ENCODE results near the gene MLLT6.

The MLLT6 gene

GRCh38 chr17:38766341-38766740 is 61.3 kb downstream of the MLLT6 start:
- TF ChIP-seq FOXP2 (optimal IDR thresholded peaks at IDR 0.05; ENCODE audit: control extremely low read depth, extremely low read length, insufficient read depth) (no peak), EZH2 (IDR thresholded peaks at IDR 0.05) (no peak), POLR2AphosphoS5 (IDR thresholded peaks at IDR 0.05; ENCODE audit: borderline replicate concordance, low read depth, low read length) (no peak)
- no peak overlapping the region for H3K9ac ChIP-seq (ENCODE audit: insufficient read length)
- peaks cover 80% of the 10 kb centered on the region for H3K36me3 ChIP-seq (ENCODE audit: insufficient read depth, low read length)
- H3K27ac ChIP-seq: no peak overlapping the region
- H3K4me3 ChIP-seq: no peak overlapping the region
- no peaks in the 10 kb centered on the region for H3K9me3 ChIP-seq (ENCODE audit: low read depth, low read length)
- no peak for DNase-seq (ENCODE audit: low read depth, low spot score)

DNA sequence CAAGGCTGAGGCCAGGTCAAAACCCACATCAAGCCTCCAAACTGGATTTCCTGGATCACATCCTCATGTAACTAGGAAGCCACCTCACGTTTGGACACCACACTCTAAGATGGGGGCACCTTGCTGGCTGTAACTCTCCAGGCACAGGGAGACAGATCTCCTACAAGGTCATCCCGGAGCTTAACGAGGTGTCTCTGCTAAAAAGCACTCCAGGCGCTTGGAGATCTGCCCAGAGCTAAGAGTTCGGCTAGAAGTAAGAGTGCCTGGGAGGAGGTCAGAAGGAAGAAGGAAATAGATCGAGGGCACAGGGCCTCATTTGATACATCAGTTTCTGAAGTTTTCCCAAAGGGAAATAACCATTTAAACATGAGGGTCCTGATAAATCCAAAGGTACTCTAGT is 63.3 kb downstream of the MLLT6 start:
- Histone ChIP-seq H3K27ac (0 out of 2 replicates have a peak overlapping the region, but pooled peaks have one; percentile 10), H3K9ac (ENCODE audit: insufficient read length) (no peak overlapping the region), H3K36me3 (ENCODE audit: insufficient read depth, low read length) (peaks cover 77% of the 10 kb centered on the region), H3K9me3 (ENCODE audit: low read depth, low read length) (no peaks in the 10 kb centered on the region), H3K4me3 (no peak overlapping the region)
- TF ChIP-seq EZH2 (IDR thresholded peaks at IDR 0.05) (no peak), FOXP2 (optimal IDR thresholded peaks at IDR 0.05; ENCODE audit: control extremely low read depth, extremely low read length, insufficient read depth) (no peak), POLR2AphosphoS5 (IDR thresholded peaks at IDR 0.05; ENCODE audit: borderline replicate concordance, low read depth, low read length) (no peak)
- DNase-seq (ENCODE audit: low read depth, low spot score): no peak

- Histone ChIP-seq H3K36me3 (ENCODE audit: insufficient read depth, low read length) (peaks cover 77% of the 10 kb centered on the region), H3K9me3 (ENCODE audit: low read depth, low read length) (no peaks in the 10 kb centered on the region), H3K4me3 (no peak overlapping the region), H3K9ac (ENCODE audit: insufficient read length) (no peak overlapping the region), H3K27ac (no peak overlapping the region)
- no peak for DNase-seq (ENCODE audit: low read depth, low spot score)
- TF ChIP-seq FOXP2 (optimal IDR thresholded peaks at IDR 0.05; ENCODE audit: control extremely low read depth, extremely low read length, insufficient read depth) (no peak), POLR2AphosphoS5 (IDR thresholded peaks at IDR 0.05; ENCODE audit: borderline replicate concordance, low read depth, low read length) (no peak), EZH2 (IDR thresholded peaks at IDR 0.05) (no peak)
Observed at GRCh38 chr17:38773258-38773657, 68.2 kb downstream of the MLLT6 start.

- Histone ChIP-seq H3K4me3 (no peak overlapping the region), H3K9me3 (ENCODE audit: low read depth, low read length) (no peaks in the 10 kb centered on the region), H3K27ac (no peak overlapping the region), H3K9ac (ENCODE audit: insufficient read length) (no peak overlapping the region), H3K36me3 (ENCODE audit: insufficient read depth, low read length) (peaks cover 87% of the 10 kb centered on the region)
- TF ChIP-seq EZH2 (IDR thresholded peaks at IDR 0.05) (no peak), FOXP2 (optimal IDR thresholded peaks at IDR 0.05; ENCODE audit: control extremely low read depth, extremely low read length, insufficient read depth) (no peak), POLR2AphosphoS5 (IDR thresholded peaks at IDR 0.05; ENCODE audit: borderline replicate concordance, low read depth, low read length) (no peak)
- DNase-seq (ENCODE audit: low read depth, low spot score): no peak
Observed at GRCh38 chr17:38777641-38778250, 72.7 kb downstream of the MLLT6 start.

All from SK-N-MC (cell line).